IPS DF 4.7 (cell line): ENCODE results near the gene C6orf47.
A peak's percentile ranks its signal among the peaks of the same experiment; 100 is the strongest.
"Not testable (repeated sequence)": the region's sequence is repeated elsewhere in the genome, so short reads cannot be mapped to it uniquely, and the experiment has no call there.

Experiments used
- DNase-seq: peaks from one replicate; pipeline ENCODE4 v3.0.0-alpha.2; 2013; ENCODE audit warnings: low spot score; ENCODE audit errors: extremely low read depth

C6orf47 gene, protein sequence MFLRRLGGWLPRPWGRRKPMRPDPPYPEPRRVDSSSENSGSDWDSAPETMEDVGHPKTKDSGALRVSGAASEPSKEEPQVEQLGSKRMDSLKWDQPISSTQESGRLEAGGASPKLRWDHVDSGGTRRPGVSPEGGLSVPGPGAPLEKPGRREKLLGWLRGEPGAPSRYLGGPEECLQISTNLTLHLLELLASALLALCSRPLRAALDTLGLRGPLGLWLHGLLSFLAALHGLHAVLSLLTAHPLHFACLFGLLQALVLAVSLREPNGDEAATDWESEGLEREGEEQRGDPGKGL

DNA sequence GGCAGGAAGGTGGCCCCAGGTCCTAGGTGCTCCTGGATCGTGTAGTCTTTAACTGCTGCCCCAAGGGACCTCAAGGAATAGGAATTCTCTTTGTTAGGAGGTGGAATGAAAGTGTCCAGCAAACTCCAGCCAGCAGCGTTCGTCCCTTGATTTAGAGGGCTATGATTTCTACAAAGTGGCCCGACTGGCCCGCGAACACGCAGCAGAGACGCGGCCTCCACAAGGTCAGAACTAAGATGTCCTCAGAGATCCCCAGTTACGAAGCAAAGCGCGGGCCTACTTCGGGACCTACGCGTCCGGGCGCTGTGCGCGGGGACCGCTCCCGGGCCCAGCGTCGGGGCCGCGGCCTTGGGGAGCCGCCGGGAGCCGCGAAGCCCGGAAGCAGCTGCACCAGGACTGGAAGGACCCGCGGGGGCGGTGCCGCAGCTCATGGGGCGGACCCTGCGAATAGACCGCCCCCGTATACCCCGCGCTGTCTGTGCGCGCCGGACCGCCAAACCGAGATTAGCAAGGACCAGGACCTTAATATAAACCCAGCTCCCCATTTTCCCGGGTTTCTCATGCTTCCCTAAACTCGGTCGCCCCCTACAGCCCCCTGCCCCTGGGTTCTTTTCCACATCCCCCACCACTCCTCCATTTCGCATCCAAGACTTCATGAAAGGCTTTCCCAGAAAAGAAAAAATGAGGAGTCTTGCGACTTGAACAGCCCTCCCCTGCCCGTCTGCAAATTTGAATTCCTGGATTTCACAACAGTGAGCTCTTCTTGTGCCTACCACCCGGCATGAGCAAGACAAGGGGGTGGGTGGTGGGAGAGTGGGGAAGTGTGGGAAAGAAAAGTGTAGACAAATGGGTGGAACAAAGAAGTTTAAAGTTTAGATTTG is at the start of gene C6orf47:
C6orf47 (minus strand) TSS at position 398 of the 881 bp plus-strand sequence. CDS start 831 bp downstream, outside the sequence.
- DNase-seq, result no peak

DNA sequence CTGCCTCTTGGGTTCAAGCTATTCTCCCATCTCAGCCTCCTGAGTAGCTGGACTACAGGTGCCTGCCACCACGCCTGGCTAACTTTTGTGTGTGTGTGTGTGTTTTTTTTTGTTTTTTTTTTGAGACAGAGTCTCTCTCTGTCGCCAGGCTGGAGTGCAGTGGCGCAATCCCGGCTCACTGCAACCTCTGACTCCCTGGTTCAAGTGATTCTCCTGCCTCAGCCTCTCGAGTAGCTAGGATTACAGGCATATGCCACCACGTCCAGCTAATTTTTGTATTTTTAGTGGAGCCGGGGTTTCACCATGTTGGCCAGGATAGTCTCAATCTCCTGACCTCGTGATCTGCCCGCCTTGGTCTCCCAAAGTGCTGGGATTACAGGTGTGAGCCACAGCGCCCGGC is 48.6 kb upstream of the C6orf47 start:
- not testable (repeated sequence) for DNase-seq

DNA sequence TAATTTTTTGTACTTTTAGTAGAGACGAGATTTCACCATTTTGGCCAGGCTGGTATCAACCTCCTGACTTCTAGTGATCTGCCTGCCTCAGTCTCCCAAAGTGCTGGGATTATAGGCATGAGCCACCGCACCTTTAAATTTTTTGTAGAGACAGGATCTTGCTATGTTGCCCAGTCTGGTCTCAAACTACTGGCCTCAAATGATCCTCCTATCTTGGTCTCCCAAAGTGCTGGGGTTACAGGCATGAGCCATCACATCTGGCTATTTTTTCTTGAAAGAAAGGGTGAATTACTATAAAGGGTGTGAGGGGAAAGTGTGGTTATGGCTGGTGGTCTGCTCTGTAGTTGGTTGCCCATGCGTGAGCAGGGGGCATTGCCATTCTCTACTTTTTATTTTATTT is 47.6 kb upstream of the C6orf47 start:
- DNase-seq, result no peak

DNA sequence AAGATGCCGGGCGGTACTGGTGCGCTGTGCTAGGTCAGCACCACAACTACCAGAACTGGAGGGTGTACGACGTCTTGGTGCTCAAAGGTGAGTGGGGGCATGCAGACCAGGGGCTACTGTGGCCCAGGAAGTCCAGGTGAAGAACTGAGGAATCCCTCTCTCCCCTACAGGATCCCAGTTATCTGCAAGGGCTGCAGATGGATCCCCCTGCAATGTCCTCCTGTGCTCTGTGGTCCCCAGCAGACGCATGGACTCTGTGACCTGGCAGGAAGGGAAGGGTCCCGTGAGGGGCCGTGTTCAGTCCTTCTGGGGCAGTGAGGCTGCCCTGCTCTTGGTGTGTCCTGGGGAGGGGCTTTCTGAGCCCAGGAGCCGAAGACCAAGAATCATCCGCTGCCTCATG is 47.1 kb upstream of the C6orf47 start:
- DNase-seq, result no peak

DNA sequence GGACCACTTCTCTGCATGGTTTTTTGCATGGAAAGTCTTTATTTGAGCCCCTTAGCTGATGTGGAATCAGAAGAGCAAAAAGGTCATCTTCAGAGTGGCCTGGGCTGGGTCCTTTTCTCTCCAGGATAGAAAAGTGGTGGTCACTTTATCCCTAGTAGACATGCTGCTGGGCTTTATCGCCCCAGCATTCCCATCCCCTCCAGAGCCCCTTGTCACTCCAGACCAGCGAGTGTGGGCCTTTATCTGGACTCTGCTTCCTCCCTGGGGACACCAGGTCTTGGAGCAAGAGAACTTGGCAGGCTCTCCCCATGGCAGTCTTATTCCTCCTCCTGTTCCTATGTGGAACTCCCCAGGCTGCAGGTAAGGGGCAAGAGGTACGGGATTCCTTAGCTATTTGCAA is 46.0 kb upstream of the C6orf47 start, which contains the start of gene LY6G6F:
LY6G6F (plus strand) TSS at position 268 of the 400 bp plus-strand sequence; CDS start at position 309, 41 bp downstream.
- DNase-seq, result no peak

DNA sequence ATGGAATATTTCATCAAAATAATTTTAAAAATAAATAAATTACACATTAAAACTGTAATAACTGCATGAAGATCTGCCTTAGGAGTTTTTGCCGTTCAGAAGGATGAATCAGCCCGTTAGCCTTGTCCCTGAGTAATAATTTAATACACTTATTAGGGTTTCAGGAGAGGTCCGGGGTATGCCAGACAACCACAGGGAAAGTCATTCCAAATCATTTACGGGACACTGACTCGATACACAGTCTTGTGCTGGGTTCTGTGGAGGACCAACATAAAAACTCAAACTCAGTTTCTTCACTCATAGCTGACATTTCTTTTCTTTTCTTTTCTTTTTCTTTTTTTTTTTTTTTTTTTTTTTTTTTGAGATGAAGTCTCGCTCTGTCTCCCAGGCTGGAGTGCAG is 45.4 kb upstream of the C6orf47 start:
- no peak for DNase-seq

DNA sequence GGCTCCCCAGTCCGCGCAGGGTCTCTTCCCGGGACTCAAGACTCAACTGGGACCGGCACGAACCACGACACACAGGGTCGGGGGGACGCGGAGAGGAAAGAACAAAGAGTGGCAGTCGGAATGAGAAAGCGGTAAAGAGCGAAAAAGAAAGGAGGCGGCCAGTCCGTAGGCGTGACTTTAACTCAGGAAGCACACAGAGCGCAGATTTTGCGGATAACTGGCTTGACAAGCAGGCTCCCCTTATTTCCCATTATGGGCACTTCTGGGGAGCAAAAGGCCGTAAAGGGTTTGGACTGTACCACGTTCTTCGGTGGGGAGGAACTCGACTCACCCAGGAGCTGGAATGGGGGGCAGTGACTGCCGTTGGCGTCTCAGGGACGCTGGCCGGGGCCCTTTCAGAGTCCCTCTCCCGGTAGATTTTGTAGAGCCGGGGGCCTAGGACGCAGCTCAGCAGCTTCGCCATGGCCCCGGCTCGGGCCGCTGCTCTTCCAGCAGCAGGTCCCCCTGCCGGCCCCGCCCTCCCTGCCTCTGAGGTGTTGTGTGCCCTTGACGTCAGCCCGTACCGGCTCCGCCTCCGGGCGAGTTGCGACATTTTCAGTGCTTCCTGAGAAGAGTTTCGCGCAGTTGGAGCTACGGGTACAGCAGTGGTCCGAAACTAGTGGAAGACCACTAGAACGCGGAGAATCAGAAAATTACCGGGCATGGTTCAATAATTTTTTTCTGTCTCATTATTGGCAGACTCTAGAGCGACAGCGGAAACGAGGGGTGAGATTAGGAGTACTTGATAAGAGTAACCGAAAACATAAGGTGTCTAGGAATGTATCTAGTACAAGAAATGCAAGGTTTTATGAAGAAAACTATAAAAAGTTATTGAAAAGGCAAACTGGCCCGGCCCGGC is 42.5 kb upstream of the C6orf47 start, which contains the start of gene ABHD16A:
ABHD16A (minus strand) TSS at position 506 of the 898 bp plus-strand sequence; CDS start at position 463, 43 bp downstream.
- peak; percentile 95 for DNase-seq

DNA sequence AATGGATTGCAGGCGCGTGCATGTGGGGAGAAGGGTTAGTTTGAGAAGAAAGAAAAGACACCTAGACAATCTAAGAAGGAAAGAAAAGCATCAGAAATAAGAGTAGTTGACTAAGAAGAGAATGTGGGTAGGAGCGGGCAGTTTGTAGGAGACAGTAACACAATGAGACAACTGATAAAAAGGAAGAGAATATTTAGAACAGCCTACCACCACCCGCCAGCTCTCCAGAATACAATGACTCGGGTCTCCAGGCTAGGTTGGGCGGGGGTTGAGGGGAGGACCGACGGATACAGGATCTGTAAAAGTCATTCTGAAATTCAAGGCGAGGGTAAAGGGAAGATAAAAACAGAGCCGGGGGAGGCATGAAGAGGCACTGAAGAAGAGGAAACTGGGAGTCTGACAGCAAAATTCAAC is 41.8 kb upstream of the C6orf47 start:
- no peak for DNase-seq

DNA sequence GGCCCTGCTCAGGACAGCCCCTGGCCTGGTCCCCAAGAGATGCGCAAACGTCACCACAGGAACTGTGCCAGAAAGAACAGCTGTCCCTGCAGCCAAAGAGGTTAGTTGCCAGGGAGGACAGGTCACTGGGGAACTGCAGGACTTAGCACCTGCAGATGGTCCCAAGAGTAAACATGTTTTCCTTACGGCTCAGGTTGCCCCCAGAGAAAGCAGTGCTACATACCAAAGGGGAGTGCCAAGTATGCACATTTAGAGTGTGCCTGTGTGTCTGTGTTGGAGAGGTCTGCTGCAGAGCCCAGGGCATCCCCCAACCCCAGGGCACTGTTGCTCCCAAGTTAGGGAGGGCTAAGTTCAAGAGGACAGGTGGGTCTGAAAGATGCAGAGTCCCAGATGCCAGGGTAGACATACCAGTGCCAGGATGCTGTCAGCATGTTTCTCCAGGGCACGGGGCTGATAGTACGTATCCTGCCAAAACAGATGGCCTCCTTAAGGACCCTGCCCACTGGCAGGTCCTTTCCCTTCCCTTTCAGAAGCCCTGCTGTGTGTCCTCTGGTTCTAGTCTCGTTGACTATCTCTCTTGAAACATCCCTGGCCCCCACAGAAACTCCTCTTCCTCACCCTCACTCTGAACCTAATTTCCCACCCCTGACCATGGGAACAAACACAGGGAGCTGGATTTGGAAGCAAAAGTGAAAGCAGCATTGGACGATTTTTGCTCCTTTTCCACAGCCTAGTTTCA is 41.3 kb upstream of the C6orf47 start:
- no peak for DNase-seq

DNA sequence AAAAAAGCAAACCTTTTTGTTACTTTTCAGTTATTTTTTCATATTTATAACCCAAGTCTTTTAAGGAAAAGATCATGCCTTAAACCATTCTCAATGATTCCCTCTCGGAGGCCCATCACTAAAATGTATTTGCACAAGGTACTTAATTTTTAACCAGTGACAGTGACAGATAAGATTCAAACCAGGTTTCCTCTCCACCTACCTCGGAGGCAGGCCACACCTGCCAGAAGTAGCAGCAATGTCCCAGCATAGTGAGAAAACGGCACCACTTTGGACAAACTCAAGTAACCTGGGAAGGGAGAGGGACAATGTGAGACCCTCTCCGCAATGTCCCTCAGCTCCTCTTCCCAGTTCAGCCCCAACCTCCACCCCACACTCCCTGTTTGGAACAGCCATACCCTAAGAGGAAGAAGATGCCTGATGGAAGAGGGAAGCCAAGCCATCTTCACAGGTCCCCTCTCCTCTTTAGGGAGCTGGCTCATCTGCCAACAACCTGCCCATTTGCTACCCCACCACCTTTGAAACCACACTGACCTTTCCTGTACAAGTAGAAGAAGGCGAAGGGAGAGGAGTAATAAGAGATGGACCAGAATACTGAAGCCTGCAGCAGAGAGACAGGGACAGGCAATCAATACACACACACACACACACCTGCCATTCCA is 40.3 kb upstream of the C6orf47 start:
- no peak for DNase-seq

DNA sequence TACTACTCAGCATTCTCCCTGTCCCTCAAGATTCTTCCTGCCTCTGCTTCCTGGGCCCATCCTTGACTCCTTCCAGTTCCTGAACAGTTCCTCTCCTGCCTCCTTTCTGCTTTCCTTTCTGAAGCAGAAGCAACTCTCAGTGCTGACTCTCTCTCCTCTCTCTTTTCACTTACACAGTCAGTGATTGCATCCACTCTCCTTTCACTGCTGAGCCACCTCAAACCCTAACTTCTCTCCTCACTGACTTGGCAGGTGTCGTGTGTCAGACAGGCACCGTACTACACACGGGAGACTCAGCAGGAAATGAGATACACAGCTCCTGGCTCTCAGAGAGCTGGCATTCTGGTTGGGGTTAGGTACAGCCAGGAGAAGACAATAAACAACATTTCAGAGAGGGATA is 37.0 kb upstream of the C6orf47 start:
- no peak for DNase-seq

DNA sequence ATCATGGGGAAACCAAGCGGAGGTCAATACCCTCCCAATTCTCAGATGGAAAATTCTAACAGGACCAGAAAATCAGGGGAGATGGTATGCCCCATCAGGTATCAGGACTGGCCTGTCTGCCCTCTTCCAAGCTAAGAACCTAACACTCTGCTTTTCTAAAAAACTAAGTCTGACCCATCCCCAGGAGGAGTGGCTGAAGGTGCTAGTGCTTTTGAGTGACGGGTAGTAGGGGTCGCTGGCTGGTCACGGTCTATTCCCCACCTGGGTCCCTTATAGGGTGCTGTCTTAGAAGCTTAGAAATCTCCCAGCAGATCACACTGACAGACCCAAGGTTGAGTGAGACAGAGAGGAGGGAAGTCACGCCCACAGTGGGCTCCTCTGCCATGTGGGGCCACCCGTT is 33.0 kb upstream of the C6orf47 start:
- no peak for DNase-seq

DNA sequence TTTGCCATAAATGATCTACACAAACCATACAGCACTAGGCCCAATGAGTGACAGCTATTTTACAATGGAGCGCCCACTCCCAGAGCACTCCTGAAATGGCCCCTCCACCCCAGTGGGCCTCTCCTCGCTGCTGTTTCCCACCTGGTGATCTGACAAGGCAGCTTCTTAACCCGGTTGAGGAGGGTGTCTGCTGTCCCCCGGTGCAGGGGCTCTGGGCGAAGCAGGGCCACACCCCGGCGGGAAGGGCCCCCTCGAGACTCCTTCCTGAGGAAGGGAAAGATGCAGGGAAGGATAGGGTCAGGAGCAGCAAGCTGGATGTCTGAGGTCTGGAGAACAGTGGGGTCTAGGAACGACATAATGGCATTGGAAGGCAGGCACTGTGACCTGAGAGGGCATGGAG is 32.3 kb upstream of the C6orf47 start:
- DNase-seq, result no peak

DNA sequence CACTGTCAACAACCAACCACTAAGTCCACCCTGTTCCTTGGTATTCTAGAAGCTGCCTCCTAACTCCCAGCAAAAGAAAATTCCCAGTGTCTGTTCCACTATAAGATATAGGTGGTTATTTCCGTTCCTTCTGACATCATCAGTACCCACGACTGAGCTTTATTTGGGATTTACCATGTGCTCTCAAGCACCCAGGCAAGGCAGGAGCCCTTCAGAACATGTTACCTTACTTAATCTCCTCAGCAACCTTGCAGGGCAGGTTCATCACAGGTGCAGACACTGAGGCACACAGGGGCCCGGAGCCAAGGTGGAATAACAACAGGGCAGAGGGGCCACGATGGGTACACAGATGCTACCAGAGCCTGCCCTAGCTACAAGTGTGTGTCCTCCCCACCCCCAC is 31.8 kb upstream of the C6orf47 start:
- no peak for DNase-seq

DNA sequence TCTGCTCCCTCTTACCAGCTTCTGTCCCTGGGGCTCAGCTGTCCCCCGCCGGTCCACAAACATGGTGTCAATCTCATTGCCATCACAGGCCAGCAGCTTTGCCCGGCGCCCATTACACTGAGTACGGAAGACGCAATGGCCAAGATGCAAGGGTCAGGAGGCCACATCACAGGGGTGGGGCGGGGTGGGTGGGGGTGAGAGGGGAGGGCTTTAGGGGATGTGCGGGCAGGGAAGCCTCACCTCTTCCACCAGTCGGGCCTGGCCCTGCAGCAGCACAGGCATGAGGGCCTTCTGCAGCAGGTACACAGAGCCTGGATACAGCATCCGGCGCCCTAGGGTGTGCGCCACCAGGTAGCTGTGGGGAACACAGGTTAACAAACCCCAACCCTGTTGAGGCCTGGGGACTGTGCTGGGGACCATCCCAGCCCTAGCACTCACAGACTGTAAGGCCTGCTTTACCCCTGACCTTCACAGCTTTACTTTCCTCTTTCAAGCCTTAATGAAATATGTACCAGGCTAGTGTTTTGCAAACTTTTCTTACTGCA is 31.1 kb upstream of the C6orf47 start:
- DNase-seq, result no peak

DNA sequence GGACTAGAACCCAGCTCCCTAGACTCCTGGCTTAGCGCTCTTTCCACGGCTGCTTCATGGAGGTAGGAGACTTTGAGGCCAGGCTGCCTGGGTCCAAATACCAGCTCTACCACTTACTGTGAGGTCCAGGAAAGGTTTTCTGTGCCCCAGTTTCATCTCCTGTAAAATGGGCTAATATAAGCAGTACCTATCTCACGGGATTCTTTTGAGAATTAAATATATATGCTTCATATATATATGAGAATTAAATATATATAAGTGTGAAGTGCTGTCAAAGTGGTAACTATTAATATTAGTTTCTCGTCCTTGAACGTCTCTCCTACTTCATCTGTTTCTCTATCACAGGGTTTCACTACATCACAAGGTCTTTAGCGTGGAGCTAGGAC is 30.5 kb upstream of the C6orf47 start:
- no peak for DNase-seq

DNA sequence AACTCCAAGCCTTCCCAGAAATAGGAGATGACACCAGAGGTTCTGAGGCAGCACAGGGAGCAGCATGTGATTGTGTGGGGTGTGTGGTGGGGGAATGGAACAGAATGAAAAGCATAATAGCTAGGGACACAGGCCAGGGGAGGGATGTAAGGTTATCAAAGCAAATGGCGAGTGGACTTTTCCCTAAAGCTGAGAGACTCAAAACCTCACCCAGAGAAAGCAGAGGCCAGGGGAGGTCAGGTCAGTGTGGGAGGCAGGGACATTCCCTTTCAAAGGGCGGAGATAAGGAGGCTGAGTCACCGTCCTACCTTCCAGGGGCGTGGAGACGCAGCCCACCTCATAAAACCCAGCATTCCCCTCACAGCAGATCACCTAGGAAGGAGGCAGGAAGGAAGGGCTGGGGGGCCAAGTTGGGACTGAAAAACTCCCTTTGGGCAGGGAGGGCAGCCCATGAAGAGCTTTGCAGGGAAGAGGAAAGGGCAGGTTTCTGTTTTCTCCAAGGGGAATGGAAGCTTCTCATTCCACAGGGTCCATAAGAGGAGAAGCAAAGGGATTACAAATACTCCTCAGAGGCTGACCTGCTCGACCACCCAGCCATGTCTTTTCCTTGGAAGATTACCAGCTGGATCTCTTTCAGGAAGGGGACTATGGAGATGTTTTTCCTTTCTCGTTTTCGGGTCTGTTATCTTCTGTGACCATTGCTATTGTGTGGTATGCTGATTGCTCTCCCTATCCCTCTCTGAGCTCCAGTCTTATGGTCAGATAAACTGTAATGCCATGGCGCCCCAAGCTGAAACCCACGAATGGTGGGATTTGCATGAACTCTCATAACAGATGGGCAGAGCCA is 29.9 kb upstream of the C6orf47 start:
- no peak for DNase-seq

DNA sequence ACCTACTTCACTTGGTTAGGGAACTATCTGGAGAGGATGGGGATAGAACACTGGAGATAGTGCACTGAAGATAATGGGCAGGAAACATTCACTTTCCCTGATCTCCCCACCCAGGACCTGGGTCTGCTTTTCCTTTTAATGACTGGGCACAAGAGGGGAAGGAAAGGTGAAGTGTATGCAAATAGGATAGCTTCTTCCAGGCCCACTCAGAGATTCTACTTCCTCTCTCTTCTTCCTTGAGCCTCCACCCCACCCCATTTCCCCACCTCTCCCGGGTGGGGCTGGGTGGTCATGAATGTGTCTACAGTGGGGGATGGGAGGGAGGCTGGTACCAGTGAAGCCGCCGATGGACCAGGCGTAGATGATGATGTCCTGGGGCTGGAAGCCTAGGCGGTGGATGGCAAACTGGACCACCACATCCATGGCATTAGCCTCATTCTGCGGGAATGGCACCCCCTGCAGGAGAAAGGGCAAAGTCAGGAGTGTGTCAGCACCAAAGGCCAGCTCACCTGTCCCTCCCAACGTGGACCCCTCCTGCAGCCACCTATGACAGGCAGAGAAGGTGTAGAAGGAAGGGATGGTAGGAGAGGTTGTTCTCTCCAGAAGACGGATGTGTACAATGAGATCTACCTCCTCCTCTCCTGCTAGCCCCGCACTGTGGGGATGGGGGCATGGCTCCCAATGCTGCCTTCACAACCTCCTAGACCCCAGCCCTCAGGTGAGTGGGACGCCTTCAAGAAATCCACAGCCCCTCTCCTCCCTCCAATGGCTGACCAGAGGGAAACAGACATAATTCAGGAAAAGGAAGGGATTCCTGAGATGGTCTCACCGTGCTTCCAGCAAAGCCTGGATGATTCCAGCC is 28.9 kb upstream of the C6orf47 start:
- DNase-seq, result no peak
